ENCODE data around the gene ABCA9. TPM values are rescaled to one million over a fixed set of nuclear protein-coding genes. Genes with fewer than 3 reads are reported as not detected.

The ABCA9 gene
- total and polyA plus RNA-seq, 9 of the 15 experiments (the other 6 are each of a cell fraction or from before 2014, with no cell fraction given) = 0.04 TPM; not detected in 8

- DNase-seq (ENCODE audit: extremely low read depth in 1 of 4, low spot score in 3 of 4) (peak in 2 of 4 experiments; percentile 33 to 59), ATAC-seq (peak; percentile 95), FAIRE-seq (peak; percentile 55)
- ChIA-PET CTCF (ENCODE audit: low intra/inter-chr PET ratio) (no interaction called here), POLR2A (interaction anchor here (1.0 kb wide), 1 partner anchor 13 kb away, joined by 3 read pairs; no protein-coding TSS in a partner anchor)
- H3K79me2 ChIP-seq (ENCODE audit: control insufficient read depth, insufficient read depth, low read length) = no peaks in the 10 kb centered on the region
- H3K27ac ChIP-seq (ENCODE audit: extremely low read depth, low read depth, low read length) = no peak overlapping the region
- H4K20me1 ChIP-seq (replicated peaks; ENCODE audit: control insufficient read depth, insufficient read depth, low read length) = no peaks in the 10 kb centered on the region
- no peaks in the 10 kb centered on the region for H3K9me3 ChIP-seq (replicated peaks; ENCODE audit: control insufficient read depth, insufficient read depth, low read depth, low read length)
- no peaks in the 10 kb centered on the region for H3K36me3 ChIP-seq (ENCODE audit: control insufficient read depth, insufficient read depth, low read length)
- intact Hi-C loops (cut with micrococcal nuclease) = loop anchor here (1.0 to 2.0 kb wide), 3 partner anchors 85 to 281 kb away; no protein-coding TSS in a partner anchor
- H3K9me1 ChIP-seq (ENCODE audit: control insufficient read depth, insufficient read depth, low read length) = no peaks in the 10 kb centered on the region
- H2AFZ ChIP-seq (ENCODE audit: low read depth, low read length) = no peak overlapping the region
- H3K4me3 ChIP-seq = no peak overlapping the region
- 67% methylated on average over 1 of the region's 1 CpG for WGBS (ENCODE audit: insufficient coverage, low coverage, missing lambda C conversion rate)
- no peak overlapping the region for H3K4me2 ChIP-seq (ENCODE audit: insufficient read depth, low read length)
- in situ Hi-C loops (cut with MboI) = loop anchor here (5.0 kb wide), 1 partner anchor 281 kb away; no protein-coding TSS in a partner anchor
- H3K27me3 ChIP-seq (ENCODE audit: control insufficient read depth in 2 of 2, insufficient read depth in 2 of 2, low read length in 2 of 2) = no peaks in the 10 kb centered on the region
- H3K9ac ChIP-seq (ENCODE audit: insufficient read depth in 1 of 2, low read depth in 2 of 2, low read length in 2 of 2) = no peak overlapping the region
- 0 out of 5 replicates have a peak, but pooled peaks cover 0 to 1% of the 10 kb centered on the region in 2 experiments for H3K4me1 ChIP-seq (replicated peaks in 1 of 2; ENCODE audit: control insufficient read depth in 2 of 2, insufficient read depth in 2 of 2, low read length in 2 of 2)
- BruUV-seq (replicated peaks) = no TSS peak
- TF ChIP-seq FOXJ2 (tag; IDR thresholded peaks at IDR 0.05) = no peak
- no peak for TF ChIP-seq EP300 (IDR thresholded peaks at IDR 0.05; ENCODE audit: low read length)
- no peak for TF ChIP-seq ZKSCAN1 (IDR thresholded peaks at IDR 0.05; ENCODE audit: low read depth, low read length)
- TF ChIP-seq ARID2 (IDR thresholded peaks at IDR 0.05) = peak; percentile 58; the same call in 1 of the 2 replicates
- TF ChIP-seq CXXC5 (CRISPR knock-in tag; IDR thresholded peaks at IDR 0.05) = 0 out of 2 replicates have a peak, but pooled peaks have one; percentile 15
- TF ChIP-seq GTF2E2 (tag; IDR thresholded peaks at IDR 0.05) = no peak
- no peak for TF ChIP-seq ZBTB33 (CRISPR knock-in tag; IDR thresholded peaks at IDR 0.05)
- no peak for TF ChIP-seq ZNF77 (CRISPR knock-in tag; IDR thresholded peaks at IDR 0.05)
- no peak for TF ChIP-seq ZSCAN32 (CRISPR knock-in tag; IDR thresholded peaks at IDR 0.05)
- TF ChIP-seq ZNF282 (CRISPR knock-in tag; IDR thresholded peaks at IDR 0.05) = no peak
- peak; percentile 61 to 98 (median 97) for TF ChIP-seq CTCF (IDR thresholded peaks at IDR 0.05 in 2 of 3, conservative IDR thresholded peaks at IDR 0.05 in 1 of 3; ENCODE audit: insufficient read depth in 2 of 3, low read depth in 1 of 3, low read length in 3 of 3)
- TF ChIP-seq MCM2 (IDR thresholded peaks at IDR 0.05; ENCODE audit: low read depth) = no peak
- no peak for TF ChIP-seq OTX1 (CRISPR knock-in tag; IDR thresholded peaks at IDR 0.05)
- peak; percentile 59 for TF ChIP-seq DEAF1 (CRISPR knock-in tag; IDR thresholded peaks at IDR 0.05)
- TF ChIP-seq RAD21 (CRISPR knock-in tag; conservative IDR thresholded peaks at IDR 0.05 in 1 of 2, IDR thresholded peaks at IDR 0.05 in 1 of 2) = peak; percentile 71 to 90
- TF ChIP-seq TFAP4 (CRISPR knock-in tag; IDR thresholded peaks at IDR 0.05; ENCODE audit: borderline replicate concordance) = no peak
Observed at GRCh38 chr17:69058165-69058564, 2.6 kb downstream of the ABCA9 start.
